GM19397 (cell line): ENCODE measurements around the gene KRT16.
"Not testable (repeated sequence)": the region's sequence is repeated elsewhere in the genome, so short reads cannot be mapped to it uniquely, and the experiment has no call there.

ENCODE experiments used
- ATAC-seq: cut with Tn5 transposase; IDR thresholded peaks from one replicate; pipeline ENCODE4 v1.9.1; 2021; ENCODE audit warnings: mild to moderate bottlenecking, moderate library complexity; ENCODE audit not compliant: unreplicated experiment

The KRT16 gene

GRCh38 chr17:41647940-41648410, 35.4 kb upstream of the KRT16 start:
- ATAC-seq, result no peak

- no peak for ATAC-seq
Measured at GRCh38 chr17:41647038-41647813, 34.7 kb upstream of the KRT16 start.

GRCh38 chr17:41642252-41643156, 29.9 kb upstream of the KRT16 start:
- ATAC-seq, result no peak

- not testable (repeated sequence) for ATAC-seq
Measured at GRCh38 chr17:41640596-41640995, 28.0 kb upstream of the KRT16 start.

GRCh38 chr17:41639492-41640473, 27.2 kb upstream of the KRT16 start:
- ATAC-seq, result no peak

GRCh38 chr17:41638941-41639340, 26.4 kb upstream of the KRT16 start:
- no peak for ATAC-seq

GRCh38 chr17:41638194-41638593, 25.6 kb upstream of the KRT16 start:
- no peak for ATAC-seq

- ATAC-seq, result no peak
Measured at GRCh38 chr17:41636652-41637051, 24.1 kb upstream of the KRT16 start.

- ATAC-seq, result no peak
Measured at GRCh38 chr17:41635121-41636097, 22.8 kb upstream of the KRT16 start.

- ATAC-seq, result no peak
Measured at GRCh38 chr17:41634639-41635038, 22.1 kb upstream of the KRT16 start.

- no peak for ATAC-seq
Measured at GRCh38 chr17:41633556-41634199, 21.1 kb upstream of the KRT16 start.

GRCh38 chr17:41632482-41633105, 20.0 kb upstream of the KRT16 start:
- ATAC-seq, result no peak

GRCh38 chr17:41631898-41632285, 19.3 kb upstream of the KRT16 start:
- no peak for ATAC-seq

GRCh38 chr17:41631025-41631897, 18.7 kb upstream of the KRT16 start:
- no peak for ATAC-seq

- no peak for ATAC-seq
Measured at GRCh38 chr17:41629826-41630670, 17.5 kb upstream of the KRT16 start.

GRCh38 chr17:41629316-41629715, 16.7 kb upstream of the KRT16 start:
- no peak for ATAC-seq
